ENCODE data around the gene HOXC9. TPM values are rescaled to one million over a fixed set of nuclear protein-coding genes. Genes with fewer than 3 reads are reported as not detected.

The HOXC9 gene
- total and polyA plus RNA-seq, 9 of the 15 experiments (the other 6 are each of a cell fraction or from before 2014, with no cell fraction given) = 1.1 to 10.5 (median 9.3) TPM

DNA sequence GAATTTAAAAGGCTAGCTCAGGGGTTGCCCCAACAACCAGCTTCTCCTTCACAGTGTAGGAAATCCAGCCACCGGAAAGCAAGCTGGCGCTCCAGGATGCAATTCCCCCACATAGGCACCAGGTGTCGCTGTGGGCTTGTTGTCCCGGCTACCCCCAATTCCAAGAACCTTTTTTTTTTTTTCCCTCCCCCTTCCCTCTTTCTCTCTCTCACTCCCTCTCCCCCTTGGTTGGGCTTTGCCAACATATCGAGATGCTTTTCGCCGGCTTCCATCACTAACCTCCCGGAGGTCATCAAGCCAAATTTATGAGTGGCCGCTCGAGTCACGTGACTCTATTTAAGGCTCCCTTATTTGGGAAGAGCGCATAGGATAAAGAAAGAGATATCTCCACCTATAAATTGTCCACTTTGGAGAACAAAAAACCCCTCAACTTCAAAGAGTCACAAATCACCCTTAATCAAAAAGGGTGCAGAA is 32.7 kb downstream of the HOXC9 start, which contains the start of gene HOXC5 (continued):
- TF ChIP-seq, protein P1, sequence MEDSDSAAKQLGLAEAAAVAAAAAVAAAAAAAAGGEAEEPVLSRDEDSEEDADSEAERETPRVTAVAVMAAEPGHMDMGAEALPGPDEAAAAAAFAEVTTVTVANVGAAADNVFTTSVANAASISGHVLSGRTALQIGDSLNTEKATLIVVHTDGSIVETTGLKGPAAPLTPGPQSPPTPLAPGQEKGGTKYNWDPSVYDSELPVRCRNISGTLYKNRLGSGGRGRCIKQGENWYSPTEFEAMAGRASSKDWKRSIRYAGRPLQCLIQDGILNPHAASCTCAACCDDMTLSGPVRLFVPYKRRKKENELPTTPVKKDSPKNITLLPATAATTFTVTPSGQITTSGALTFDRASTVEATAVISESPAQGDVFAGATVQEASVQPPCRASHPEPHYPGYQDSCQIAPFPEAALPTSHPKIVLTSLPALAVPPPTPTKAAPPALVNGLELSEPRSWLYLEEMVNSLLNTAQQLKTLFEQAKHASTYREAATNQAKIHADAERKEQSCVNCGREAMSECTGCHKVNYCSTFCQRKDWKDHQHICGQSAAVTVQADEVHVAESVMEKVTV (CRISPR knock-in tag; IDR thresholded peaks at IDR 0.05) = peak; percentile 67
- TF ChIP-seq, protein P2, sequence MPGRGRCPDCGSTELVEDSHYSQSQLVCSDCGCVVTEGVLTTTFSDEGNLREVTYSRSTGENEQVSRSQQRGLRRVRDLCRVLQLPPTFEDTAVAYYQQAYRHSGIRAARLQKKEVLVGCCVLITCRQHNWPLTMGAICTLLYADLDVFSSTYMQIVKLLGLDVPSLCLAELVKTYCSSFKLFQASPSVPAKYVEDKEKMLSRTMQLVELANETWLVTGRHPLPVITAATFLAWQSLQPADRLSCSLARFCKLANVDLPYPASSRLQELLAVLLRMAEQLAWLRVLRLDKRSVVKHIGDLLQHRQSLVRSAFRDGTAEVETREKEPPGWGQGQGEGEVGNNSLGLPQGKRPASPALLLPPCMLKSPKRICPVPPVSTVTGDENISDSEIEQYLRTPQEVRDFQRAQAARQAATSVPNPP (IDR thresholded peaks at IDR 0.05; ENCODE audit: borderline replicate concordance, insufficient read depth, insufficient read length) = no peak
- no peak for TF ChIP-seq SIX5 (IDR thresholded peaks at IDR 0.05; ENCODE audit: borderline replicate concordance in 1 of 2, insufficient read depth in 1 of 2, low read depth in 1 of 2, low read length in 2 of 2)
- TF ChIP-seq CBX2 (IDR thresholded peaks at IDR 0.05; ENCODE audit: insufficient read depth, low read length, poor library complexity, severe bottlenecking) = no peak
- TF ChIP-seq EWSR1 (IDR thresholded peaks at IDR 0.05; ENCODE audit: borderline replicate concordance, low read depth, partially characterized antibody) = no peak
- no peak for TF ChIP-seq TCF7 (IDR thresholded peaks at IDR 0.05; ENCODE audit: borderline replicate concordance)
- no peak for TF ChIP-seq ZNF561 (CRISPR knock-in tag; conservative IDR thresholded peaks at IDR 0.05)
- TF ChIP-seq, protein P3, sequence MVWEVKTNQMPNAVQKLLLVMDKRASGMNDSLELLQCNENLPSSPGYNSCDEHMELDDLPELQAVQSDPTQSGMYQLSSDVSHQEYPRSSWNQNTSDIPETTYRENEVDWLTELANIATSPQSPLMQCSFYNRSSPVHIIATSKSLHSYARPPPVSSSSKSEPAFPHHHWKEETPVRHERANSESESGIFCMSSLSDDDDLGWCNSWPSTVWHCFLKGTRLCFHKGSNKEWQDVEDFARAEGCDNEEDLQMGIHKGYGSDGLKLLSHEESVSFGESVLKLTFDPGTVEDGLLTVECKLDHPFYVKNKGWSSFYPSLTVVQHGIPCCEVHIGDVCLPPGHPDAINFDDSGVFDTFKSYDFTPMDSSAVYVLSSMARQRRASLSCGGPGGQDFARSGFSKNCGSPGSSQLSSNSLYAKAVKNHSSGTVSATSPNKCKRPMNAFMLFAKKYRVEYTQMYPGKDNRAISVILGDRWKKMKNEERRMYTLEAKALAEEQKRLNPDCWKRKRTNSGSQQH (CRISPR knock-in tag; IDR thresholded peaks at IDR 0.05) = no peak
- TF ChIP-seq NBN (IDR thresholded peaks at IDR 0.05; ENCODE audit: low read depth) = peak; percentile 84
- TF ChIP-seq ETV6 (IDR thresholded peaks at IDR 0.05; ENCODE audit: borderline replicate concordance in 1 of 2, low read depth in 2 of 2, low read length in 1 of 2) = no peak
- TF ChIP-seq ETV6 (CRISPR knock-in tag; IDR thresholded peaks at IDR 0.05; ENCODE audit: borderline replicate concordance) = no peak
- TF ChIP-seq RAD51 (IDR thresholded peaks at IDR 0.05; ENCODE audit: borderline replicate concordance, low read depth) = peak; percentile 92
- TF ChIP-seq ZNF57 (CRISPR knock-in tag; IDR thresholded peaks at IDR 0.05) = no peak
- no peak for TF ChIP-seq GABPA (tag; conservative IDR thresholded peaks at IDR 0.05; ENCODE audit: low read depth)
- TF ChIP-seq NRF1 (conservative IDR thresholded peaks at IDR 0.05 in 1 of 2, IDR thresholded peaks at IDR 0.05 in 1 of 2) = no peak
- peak in 1 of 2 experiments; percentile 59; a peak in 1 of 3 replicates for TF ChIP-seq CBX3 (IDR thresholded peaks at IDR 0.05; ENCODE audit: borderline replicate concordance in 1 of 2, low read length in 2 of 2)
- TF ChIP-seq MAFG (tag; conservative IDR thresholded peaks at IDR 0.05) = no peak
- TF ChIP-seq, protein P4, sequence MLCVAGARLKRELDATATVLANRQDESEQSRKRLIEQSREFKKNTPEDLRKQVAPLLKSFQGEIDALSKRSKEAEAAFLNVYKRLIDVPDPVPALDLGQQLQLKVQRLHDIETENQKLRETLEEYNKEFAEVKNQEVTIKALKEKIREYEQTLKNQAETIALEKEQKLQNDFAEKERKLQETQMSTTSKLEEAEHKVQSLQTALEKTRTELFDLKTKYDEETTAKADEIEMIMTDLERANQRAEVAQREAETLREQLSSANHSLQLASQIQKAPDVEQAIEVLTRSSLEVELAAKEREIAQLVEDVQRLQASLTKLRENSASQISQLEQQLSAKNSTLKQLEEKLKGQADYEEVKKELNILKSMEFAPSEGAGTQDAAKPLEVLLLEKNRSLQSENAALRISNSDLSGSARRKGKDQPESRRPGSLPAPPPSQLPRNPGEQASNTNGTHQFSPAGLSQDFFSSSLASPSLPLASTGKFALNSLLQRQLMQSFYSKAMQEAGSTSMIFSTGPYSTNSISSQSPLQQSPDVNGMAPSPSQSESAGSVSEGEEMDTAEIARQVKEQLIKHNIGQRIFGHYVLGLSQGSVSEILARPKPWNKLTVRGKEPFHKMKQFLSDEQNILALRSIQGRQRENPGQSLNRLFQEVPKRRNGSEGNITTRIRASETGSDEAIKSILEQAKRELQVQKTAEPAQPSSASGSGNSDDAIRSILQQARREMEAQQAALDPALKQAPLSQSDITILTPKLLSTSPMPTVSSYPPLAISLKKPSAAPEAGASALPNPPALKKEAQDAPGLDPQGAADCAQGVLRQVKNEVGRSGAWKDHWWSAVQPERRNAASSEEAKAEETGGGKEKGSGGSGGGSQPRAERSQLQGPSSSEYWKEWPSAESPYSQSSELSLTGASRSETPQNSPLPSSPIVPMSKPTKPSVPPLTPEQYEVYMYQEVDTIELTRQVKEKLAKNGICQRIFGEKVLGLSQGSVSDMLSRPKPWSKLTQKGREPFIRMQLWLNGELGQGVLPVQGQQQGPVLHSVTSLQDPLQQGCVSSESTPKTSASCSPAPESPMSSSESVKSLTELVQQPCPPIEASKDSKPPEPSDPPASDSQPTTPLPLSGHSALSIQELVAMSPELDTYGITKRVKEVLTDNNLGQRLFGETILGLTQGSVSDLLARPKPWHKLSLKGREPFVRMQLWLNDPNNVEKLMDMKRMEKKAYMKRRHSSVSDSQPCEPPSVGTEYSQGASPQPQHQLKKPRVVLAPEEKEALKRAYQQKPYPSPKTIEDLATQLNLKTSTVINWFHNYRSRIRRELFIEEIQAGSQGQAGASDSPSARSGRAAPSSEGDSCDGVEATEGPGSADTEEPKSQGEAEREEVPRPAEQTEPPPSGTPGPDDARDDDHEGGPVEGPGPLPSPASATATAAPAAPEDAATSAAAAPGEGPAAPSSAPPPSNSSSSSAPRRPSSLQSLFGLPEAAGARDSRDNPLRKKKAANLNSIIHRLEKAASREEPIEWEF (CRISPR knock-in tag; IDR thresholded peaks at IDR 0.05) = no peak
- TF ChIP-seq CBX5 (IDR thresholded peaks at IDR 0.05; ENCODE audit: borderline replicate concordance, low read depth) = no peak
